Anterior cingulate cortex (tissue), 58 donors: ENCODE data around the gene DEPP1.
"Not testable (repeated sequence)": the region's sequence is repeated elsewhere in the genome, so short reads cannot be mapped to it uniquely, and the experiment has no call there.

Source experiments
- DNase-seq, 58 donors: peaks; one replicate each; lab custom pipeline; 2025; lab: John Stamatoyannopoulos, UW

The DEPP1 gene

GRCh38 chr10:44978570-44979280 lies at the start of gene DEPP1:
DEPP1 (minus strand) TSS chr10:44978809; CDS start chr10:44978030, 779 bp downstream.
- peak in 42 of 58 donors; percentile 30 to 88 (median 59) for DNase-seq

GRCh38 chr10:45023426-45023825 lies 44.8 kb upstream of the DEPP1 start:
- DNase-seq, result no peak

- DNase-seq, result no peak
These were observed 37.0 kb upstream of the DEPP1 start for GRCh38 chr10:45015590-45015989.

- not testable (repeated sequence) for DNase-seq
These were observed 35.9 kb upstream of the DEPP1 start for GRCh38 chr10:45014557-45014956.

- peak in 9 of 58 donors; percentile 15 to 83 (median 31) for DNase-seq
These were observed 30.0 kb upstream of the DEPP1 start for GRCh38 chr10:45008524-45009161.

GRCh38 chr10:45006276-45007030 lies 27.8 kb upstream of the DEPP1 start:
- no peak for DNase-seq

GRCh38 chr10:45005284-45005683 lies 26.7 kb upstream of the DEPP1 start:
- no peak for DNase-seq

GRCh38 chr10:45004661-45005060 lies 26.1 kb upstream of the DEPP1 start:
- no peak for DNase-seq

- DNase-seq, result no peak
These were observed 24.9 kb upstream of the DEPP1 start for GRCh38 chr10:45003432-45004000.

- DNase-seq, result peak in 17 of 58 donors; percentile 34 to 80 (median 52)
These were observed 23.0 kb upstream of the DEPP1 start for GRCh38 chr10:45001381-45002148.

GRCh38 chr10:45000752-45001380 lies 22.3 kb upstream of the DEPP1 start, which contains the start of gene ZNF22:
ZNF22 (plus strand) TSS chr10:45000923; CDS start chr10:45003369, 2,446 bp downstream.
- DNase-seq, result peak in 46 of 58 donors; percentile 37 to 83 (median 64)

GRCh38 chr10:45000138-45000751 lies 21.6 kb upstream of the DEPP1 start:
- DNase-seq, result no peak

GRCh38 chr10:44998146-44998631 lies 19.6 kb upstream of the DEPP1 start:
- no peak for DNase-seq

GRCh38 chr10:44997105-44997748 lies 18.6 kb upstream of the DEPP1 start:
- DNase-seq, result no peak

- DNase-seq, result peak in 28 of 58 donors; percentile 23 to 76 (median 52)
These were observed 17.5 kb upstream of the DEPP1 start for GRCh38 chr10:44995914-44996669.

GRCh38 chr10:44995581-44995913 lies 16.9 kb upstream of the DEPP1 start:
- DNase-seq, result no peak

- no peak for DNase-seq
These were observed 16.3 kb upstream of the DEPP1 start for GRCh38 chr10:44994752-44995530.
